Mucosa of rectum (tissue), 2 donors: ENCODE results near the gene NSG2.

Experiments
- H3K27ac ChIP-seq, 2 donors: one replicate each; pipeline ENCODE4 v1.7.0; 2013; ENCODE audit warnings: inconsistent platforms in 2 of 2, low read depth in 2 of 2, low read length in 2 of 2
- H3K27me3 ChIP-seq, 2 donors: one replicate each; pipeline ENCODE4 v1.7.0; 2013; ENCODE audit warnings: low read length in 2 of 2; ENCODE audit not compliant: control insufficient read depth in 2 of 2, insufficient read depth in 2 of 2
- H3K36me3 ChIP-seq, 2 donors: one replicate each; pipeline ENCODE4 v1.7.0; 2013; ENCODE audit warnings: low read length in 2 of 2; ENCODE audit not compliant: control insufficient read depth in 2 of 2, insufficient read depth in 2 of 2
- H3K4me1 ChIP-seq, 2 donors: one replicate each; pipeline ENCODE4 v1.7.0; 2013; ENCODE audit warnings: low read length in 2 of 2, mild to moderate bottlenecking in 1 of 2; ENCODE audit not compliant: control insufficient read depth in 2 of 2, insufficient read depth in 2 of 2
- H3K4me3 ChIP-seq, 2 donors: one replicate each; pipeline ENCODE4 v1.7.0; 2013; ENCODE audit warnings: low read length in 2 of 2
- H3K9ac ChIP-seq, 2 donors: one replicate each; pipeline ENCODE4 v1.7.0; 2013; ENCODE audit warnings: low read length in 2 of 2, low read depth in 1 of 2, mild to moderate bottlenecking in 1 of 2
- H3K9me3 ChIP-seq, 2 donors: one replicate each; pipeline ENCODE4 v1.7.0; 2013; ENCODE audit warnings: low read length in 2 of 2; ENCODE audit not compliant: control insufficient read depth in 2 of 2
- donor health status: healthy.
- donor health status: Normal muscosa, but diverticular disease.

Gene NSG2

GRCh38 chr5:174118823-174119467 is 73.4 kb downstream of the NSG2 start:
- Histone ChIP-seq H3K9ac (no peak overlapping the region), H3K36me3 (no peaks in the 10 kb centered on the region), H3K4me1 (no peaks in the 10 kb centered on the region), H3K27me3 (peaks cover 0 to 4% of the 10 kb centered on the region in 2 donors), H3K4me3 (no peak overlapping the region), H3K27ac (no peak overlapping the region), H3K9me3 (no peaks in the 10 kb centered on the region)

GRCh38 chr5:174119468-174119881 is 74.0 kb downstream of the NSG2 start:
- Histone ChIP-seq H3K4me1 (no peaks in the 10 kb centered on the region), H3K9me3 (no peaks in the 10 kb centered on the region), H3K9ac (no peak overlapping the region), H3K27ac (no peak overlapping the region), H3K27me3 (peaks cover 0 to 4% of the 10 kb centered on the region in 2 donors), H3K36me3 (no peaks in the 10 kb centered on the region), H3K4me3 (no peak overlapping the region)

GRCh38 chr5:174120401-174121005 is 75.0 kb downstream of the NSG2 start:
- Histone ChIP-seq H3K4me3 (no peak overlapping the region), H3K27ac (no peak overlapping the region), H3K27me3 (peaks cover 0 to 4% of the 10 kb centered on the region in 2 donors), H3K9me3 (no peaks in the 10 kb centered on the region), H3K4me1 (no peaks in the 10 kb centered on the region), H3K36me3 (no peaks in the 10 kb centered on the region), H3K9ac (no peak overlapping the region)

GRCh38 chr5:174134545-174134944 is 89.0 kb downstream of the NSG2 start:
- no peaks in the 10 kb centered on the region for H3K9me3 ChIP-seq

GRCh38 chr5:174139623-174140022 is 94.1 kb downstream of the NSG2 start:
- H3K9ac ChIP-seq, result no peak overlapping the region
- H3K27me3 ChIP-seq, result no peaks in the 10 kb centered on the region
- no peaks in the 10 kb centered on the region for H3K9me3 ChIP-seq
- H3K4me1 ChIP-seq, result no peaks in the 10 kb centered on the region
- H3K4me3 ChIP-seq, result no peak overlapping the region
- H3K36me3 ChIP-seq, result no peaks in the 10 kb centered on the region
- no peak overlapping the region for H3K27ac ChIP-seq

More at GRCh38 chr5:174134545-174134944, 89.0 kb downstream of the NSG2 start:
- Histone ChIP-seq H3K4me3 (no peak overlapping the region), H3K36me3 (no peaks in the 10 kb centered on the region), H3K27ac (no peak overlapping the region), H3K9ac (no peak overlapping the region), H3K27me3 (no peaks in the 10 kb centered on the region), H3K4me1 (no peaks in the 10 kb centered on the region)

GRCh38 chr5:174140452-174141020 is 95.0 kb downstream of the NSG2 start:
- H3K36me3 ChIP-seq, result no peaks in the 10 kb centered on the region
- H3K4me3 ChIP-seq, result no peak overlapping the region
- no peaks in the 10 kb centered on the region for H3K9me3 ChIP-seq
- H3K27ac ChIP-seq, result no peak overlapping the region
- no peaks in the 10 kb centered on the region for H3K27me3 ChIP-seq
- no peak overlapping the region for H3K9ac ChIP-seq
- H3K4me1 ChIP-seq, result no peaks in the 10 kb centered on the region

GRCh38 chr5:174141398-174141797 is 95.9 kb downstream of the NSG2 start:
- Histone ChIP-seq H3K4me3 (no peak overlapping the region), H3K4me1 (no peaks in the 10 kb centered on the region), H3K36me3 (no peaks in the 10 kb centered on the region), H3K27me3 (no peaks in the 10 kb centered on the region), H3K9ac (no peak overlapping the region), H3K27ac (no peak overlapping the region), H3K9me3 (no peaks in the 10 kb centered on the region)

- H3K27me3 ChIP-seq, result no peaks in the 10 kb centered on the region
Measured at GRCh38 chr5:174145091-174145490, 99.6 kb downstream of the NSG2 start.

GRCh38 chr5:174145821-174146220 is 100.3 kb downstream of the NSG2 start:
- no peaks in the 10 kb centered on the region for H3K36me3 ChIP-seq
- no peak overlapping the region for H3K4me3 ChIP-seq
- H3K27ac ChIP-seq, result no peak overlapping the region
- H3K9ac ChIP-seq, result no peak overlapping the region
- no peaks in the 10 kb centered on the region for H3K4me1 ChIP-seq
- H3K27me3 ChIP-seq, result no peaks in the 10 kb centered on the region
- H3K9me3 ChIP-seq, result no peaks in the 10 kb centered on the region

More at GRCh38 chr5:174145091-174145490, 99.6 kb downstream of the NSG2 start:
- no peak overlapping the region for H3K9ac ChIP-seq
- H3K27ac ChIP-seq, result no peak overlapping the region
- no peaks in the 10 kb centered on the region for H3K9me3 ChIP-seq
- no peaks in the 10 kb centered on the region for H3K4me1 ChIP-seq
- H3K4me3 ChIP-seq, result no peak overlapping the region
- H3K36me3 ChIP-seq, result no peaks in the 10 kb centered on the region

- Histone ChIP-seq H3K4me1 (no peaks in the 10 kb centered on the region), H3K9me3 (no peaks in the 10 kb centered on the region), H3K4me3 (no peak overlapping the region), H3K27ac (no peak overlapping the region), H3K27me3 (no peaks in the 10 kb centered on the region), H3K36me3 (no peaks in the 10 kb centered on the region), H3K9ac (no peak overlapping the region)
Measured at GRCh38 chr5:174146556-174146955, 101.0 kb downstream of the NSG2 start.
